ENCODE results near the gene KNDC1.

Gene KNDC1

DNA sequence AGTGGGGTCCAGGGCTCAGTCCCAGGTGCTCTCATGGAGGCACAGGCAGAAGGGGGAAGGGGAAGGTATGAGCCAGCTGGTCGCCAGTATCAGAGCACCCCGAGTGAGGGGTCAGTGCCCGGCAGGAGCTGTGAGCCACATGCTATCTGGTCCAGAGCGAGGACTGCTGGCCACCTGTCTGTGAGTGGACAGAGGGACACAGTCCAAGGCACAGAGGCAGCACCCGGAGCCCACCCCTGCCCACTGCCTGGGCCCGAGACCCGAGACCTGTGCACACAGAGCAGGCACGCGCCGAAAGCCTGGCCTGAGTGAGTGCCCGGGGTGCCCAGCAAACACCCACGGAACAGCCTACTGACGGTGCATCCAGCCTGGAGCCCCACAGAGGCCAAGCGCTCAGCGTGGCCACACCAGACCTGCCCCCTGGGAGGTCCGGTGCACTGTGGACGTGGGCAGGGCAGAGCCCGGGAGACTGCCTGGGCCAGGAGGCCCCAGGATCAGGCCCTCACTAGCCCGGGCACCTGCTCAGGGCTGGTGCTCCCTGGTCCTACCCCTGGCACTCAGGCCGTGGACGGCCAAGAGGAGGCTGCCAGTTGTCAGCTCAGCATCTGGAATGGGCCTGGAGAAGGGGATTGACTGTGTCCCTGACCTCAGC lies 42.9 kb upstream of the KNDC1 start:
- ChIA-PET POLR2A (no interaction called here), CTCF (interaction anchor here (0.8 to 1.0 kb wide), 3 partner anchors 26 to 177 kb away, joined by 3 to 4 read pairs (median 3); partner anchors contain the start of gene CFAP46)
- Histone ChIP-seq H3K27ac (ENCODE audit: extremely low read depth, low read depth, low read length) (no peak overlapping the region), H3K9me3 (ENCODE audit: control insufficient read depth, insufficient read depth, low read depth, low read length) (no peaks in the 10 kb centered on the region), H3K4me3 (ENCODE audit: low read depth, low read length) (no peak overlapping the region), H3K36me3 (ENCODE audit: control insufficient read depth in 2 of 2, insufficient read depth in 1 of 2, low read length in 2 of 2) (no peaks in the 10 kb centered on the region), H3K4me1 (ENCODE audit: control insufficient read depth, insufficient read depth, low read length) (no peaks in the 10 kb centered on the region)
- TF ChIP-seq ZNF202 (tag by site-specific recombination; IDR thresholded peaks at IDR 0.05; ENCODE audit: borderline replicate concordance) (no peak), ZNF214 (tag by site-specific recombination; IDR thresholded peaks at IDR 0.05; ENCODE audit: borderline replicate concordance) (no peak), ZNF140 (tag by site-specific recombination; IDR thresholded peaks at IDR 0.05) (no peak), BCL11A (tag by site-specific recombination; IDR thresholded peaks at IDR 0.05; ENCODE audit: low read depth) (no peak), ZFHX2 (tag by site-specific recombination; conservative IDR thresholded peaks at IDR 0.05) (no peak), KLF9 (tag by site-specific recombination; IDR thresholded peaks at IDR 0.05; ENCODE audit: low read depth) (no peak), ZNF16 (tag by site-specific recombination; IDR thresholded peaks at IDR 0.05; ENCODE audit: low read depth) (no peak), ZNF394 (tag by site-specific recombination; IDR thresholded peaks at IDR 0.05; ENCODE audit: borderline replicate concordance) (no peak), ZNF654 (tag by site-specific recombination; IDR thresholded peaks at IDR 0.05; ENCODE audit: low read depth) (no peak), ZNF555 (tag by site-specific recombination; conservative IDR thresholded peaks at IDR 0.05) (no peak)
- TF ChIP-seq, protein P1, sequence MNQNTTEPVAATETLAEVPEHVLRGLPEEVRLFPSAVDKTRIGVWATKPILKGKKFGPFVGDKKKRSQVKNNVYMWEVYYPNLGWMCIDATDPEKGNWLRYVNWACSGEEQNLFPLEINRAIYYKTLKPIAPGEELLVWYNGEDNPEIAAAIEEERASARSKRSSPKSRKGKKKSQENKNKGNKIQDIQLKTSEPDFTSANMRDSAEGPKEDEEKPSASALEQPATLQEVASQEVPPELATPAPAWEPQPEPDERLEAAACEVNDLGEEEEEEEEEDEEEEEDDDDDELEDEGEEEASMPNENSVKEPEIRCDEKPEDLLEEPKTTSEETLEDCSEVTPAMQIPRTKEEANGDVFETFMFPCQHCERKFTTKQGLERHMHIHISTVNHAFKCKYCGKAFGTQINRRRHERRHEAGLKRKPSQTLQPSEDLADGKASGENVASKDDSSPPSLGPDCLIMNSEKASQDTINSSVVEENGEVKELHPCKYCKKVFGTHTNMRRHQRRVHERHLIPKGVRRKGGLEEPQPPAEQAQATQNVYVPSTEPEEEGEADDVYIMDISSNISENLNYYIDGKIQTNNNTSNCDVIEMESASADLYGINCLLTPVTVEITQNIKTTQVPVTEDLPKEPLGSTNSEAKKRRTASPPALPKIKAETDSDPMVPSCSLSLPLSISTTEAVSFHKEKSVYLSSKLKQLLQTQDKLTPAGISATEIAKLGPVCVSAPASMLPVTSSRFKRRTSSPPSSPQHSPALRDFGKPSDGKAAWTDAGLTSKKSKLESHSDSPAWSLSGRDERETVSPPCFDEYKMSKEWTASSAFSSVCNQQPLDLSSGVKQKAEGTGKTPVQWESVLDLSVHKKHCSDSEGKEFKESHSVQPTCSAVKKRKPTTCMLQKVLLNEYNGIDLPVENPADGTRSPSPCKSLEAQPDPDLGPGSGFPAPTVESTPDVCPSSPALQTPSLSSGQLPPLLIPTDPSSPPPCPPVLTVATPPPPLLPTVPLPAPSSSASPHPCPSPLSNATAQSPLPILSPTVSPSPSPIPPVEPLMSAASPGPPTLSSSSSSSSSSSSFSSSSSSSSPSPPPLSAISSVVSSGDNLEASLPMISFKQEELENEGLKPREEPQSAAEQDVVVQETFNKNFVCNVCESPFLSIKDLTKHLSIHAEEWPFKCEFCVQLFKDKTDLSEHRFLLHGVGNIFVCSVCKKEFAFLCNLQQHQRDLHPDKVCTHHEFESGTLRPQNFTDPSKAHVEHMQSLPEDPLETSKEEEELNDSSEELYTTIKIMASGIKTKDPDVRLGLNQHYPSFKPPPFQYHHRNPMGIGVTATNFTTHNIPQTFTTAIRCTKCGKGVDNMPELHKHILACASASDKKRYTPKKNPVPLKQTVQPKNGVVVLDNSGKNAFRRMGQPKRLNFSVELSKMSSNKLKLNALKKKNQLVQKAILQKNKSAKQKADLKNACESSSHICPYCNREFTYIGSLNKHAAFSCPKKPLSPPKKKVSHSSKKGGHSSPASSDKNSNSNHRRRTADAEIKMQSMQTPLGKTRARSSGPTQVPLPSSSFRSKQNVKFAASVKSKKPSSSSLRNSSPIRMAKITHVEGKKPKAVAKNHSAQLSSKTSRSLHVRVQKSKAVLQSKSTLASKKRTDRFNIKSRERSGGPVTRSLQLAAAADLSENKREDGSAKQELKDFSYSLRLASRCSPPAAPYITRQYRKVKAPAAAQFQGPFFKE (tag by site-specific recombination; IDR thresholded peaks at IDR 0.05; ENCODE audit: borderline replicate concordance): no peak

DNA sequence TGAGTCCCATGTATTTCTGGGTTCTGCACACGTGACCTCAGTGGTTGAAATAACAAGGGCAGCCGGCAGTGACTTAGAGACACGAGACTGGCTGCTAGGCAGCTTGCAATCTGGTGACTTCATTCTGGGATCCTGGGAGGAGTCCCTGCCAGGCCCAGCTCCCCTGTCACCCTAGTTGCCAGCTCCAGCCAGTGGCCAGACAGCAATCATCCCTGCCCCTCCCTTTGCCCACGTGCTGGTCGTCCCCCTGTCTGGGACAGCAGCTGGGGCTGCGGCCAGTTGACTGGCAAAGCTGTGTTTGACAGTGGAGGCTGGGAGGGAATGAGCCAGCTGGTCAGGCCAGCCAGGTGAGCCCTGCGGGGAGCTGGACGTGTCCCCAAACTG lies 42.3 kb upstream of the KNDC1 start:
- Histone ChIP-seq H3K4me3 (ENCODE audit: low read depth, low read length) (no peak overlapping the region), H3K36me3 (ENCODE audit: control insufficient read depth in 2 of 2, insufficient read depth in 1 of 2, low read length in 2 of 2) (no peaks in the 10 kb centered on the region), H3K4me1 (ENCODE audit: control insufficient read depth, insufficient read depth, low read length) (no peaks in the 10 kb centered on the region), H3K27ac (ENCODE audit: extremely low read depth, low read depth, low read length) (no peak overlapping the region), H3K9me3 (ENCODE audit: control insufficient read depth, insufficient read depth, low read depth, low read length) (no peaks in the 10 kb centered on the region)
- TF ChIP-seq ZNF664 (tag by site-specific recombination; IDR thresholded peaks at IDR 0.05) (no peak), YY2 (tag by site-specific recombination; IDR thresholded peaks at IDR 0.05) (no peak), SP3 (tag by site-specific recombination; IDR thresholded peaks at IDR 0.05) (no peak), KLF10 (tag by site-specific recombination; IDR thresholded peaks at IDR 0.05) (no peak), GLI2 (tag by site-specific recombination; IDR thresholded peaks at IDR 0.05; ENCODE audit: borderline replicate concordance, low read depth) (no peak), ZNF335 (tag by site-specific recombination; conservative IDR thresholded peaks at IDR 0.05) (no peak), ZNF549 (tag by site-specific recombination; IDR thresholded peaks at IDR 0.05) (no peak), KLF16 (tag by site-specific recombination; IDR thresholded peaks at IDR 0.05) (no peak), ZNF175 (tag by site-specific recombination; IDR thresholded peaks at IDR 0.05) (no peak), SCRT2 (tag by site-specific recombination; IDR thresholded peaks at IDR 0.05) (no peak), ZNF37A (tag by site-specific recombination; IDR thresholded peaks at IDR 0.05) (no peak)
- TF ChIP-seq, protein P2, sequence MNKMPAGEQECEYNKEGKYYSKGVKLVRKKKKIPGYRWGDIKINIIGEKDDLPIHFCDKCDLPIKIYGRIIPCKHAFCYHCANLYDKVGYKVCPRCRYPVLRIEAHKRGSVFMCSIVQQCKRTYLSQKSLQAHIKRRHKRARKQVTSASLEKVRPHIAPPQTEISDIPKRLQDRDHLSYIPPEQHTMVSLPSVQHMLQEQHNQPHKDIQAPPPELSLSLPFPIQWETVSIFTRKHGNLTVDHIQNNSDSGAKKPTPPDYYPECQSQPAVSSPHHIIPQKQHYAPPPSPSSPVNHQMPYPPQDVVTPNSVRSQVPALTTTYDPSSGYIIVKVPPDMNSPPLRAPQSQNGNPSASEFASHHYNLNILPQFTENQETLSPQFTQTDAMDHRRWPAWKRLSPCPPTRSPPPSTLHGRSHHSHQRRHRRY (tag by site-specific recombination; IDR thresholded peaks at IDR 0.05): no peak
- TF ChIP-seq, protein P3, sequence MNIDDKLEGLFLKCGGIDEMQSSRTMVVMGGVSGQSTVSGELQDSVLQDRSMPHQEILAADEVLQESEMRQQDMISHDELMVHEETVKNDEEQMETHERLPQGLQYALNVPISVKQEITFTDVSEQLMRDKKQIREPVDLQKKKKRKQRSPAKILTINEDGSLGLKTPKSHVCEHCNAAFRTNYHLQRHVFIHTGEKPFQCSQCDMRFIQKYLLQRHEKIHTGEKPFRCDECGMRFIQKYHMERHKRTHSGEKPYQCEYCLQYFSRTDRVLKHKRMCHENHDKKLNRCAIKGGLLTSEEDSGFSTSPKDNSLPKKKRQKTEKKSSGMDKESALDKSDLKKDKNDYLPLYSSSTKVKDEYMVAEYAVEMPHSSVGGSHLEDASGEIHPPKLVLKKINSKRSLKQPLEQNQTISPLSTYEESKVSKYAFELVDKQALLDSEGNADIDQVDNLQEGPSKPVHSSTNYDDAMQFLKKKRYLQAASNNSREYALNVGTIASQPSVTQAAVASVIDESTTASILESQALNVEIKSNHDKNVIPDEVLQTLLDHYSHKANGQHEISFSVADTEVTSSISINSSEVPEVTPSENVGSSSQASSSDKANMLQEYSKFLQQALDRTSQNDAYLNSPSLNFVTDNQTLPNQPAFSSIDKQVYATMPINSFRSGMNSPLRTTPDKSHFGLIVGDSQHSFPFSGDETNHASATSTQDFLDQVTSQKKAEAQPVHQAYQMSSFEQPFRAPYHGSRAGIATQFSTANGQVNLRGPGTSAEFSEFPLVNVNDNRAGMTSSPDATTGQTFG (tag by site-specific recombination; IDR thresholded peaks at IDR 0.05; ENCODE audit: borderline replicate concordance): no peak
- TF ChIP-seq, protein P4, sequence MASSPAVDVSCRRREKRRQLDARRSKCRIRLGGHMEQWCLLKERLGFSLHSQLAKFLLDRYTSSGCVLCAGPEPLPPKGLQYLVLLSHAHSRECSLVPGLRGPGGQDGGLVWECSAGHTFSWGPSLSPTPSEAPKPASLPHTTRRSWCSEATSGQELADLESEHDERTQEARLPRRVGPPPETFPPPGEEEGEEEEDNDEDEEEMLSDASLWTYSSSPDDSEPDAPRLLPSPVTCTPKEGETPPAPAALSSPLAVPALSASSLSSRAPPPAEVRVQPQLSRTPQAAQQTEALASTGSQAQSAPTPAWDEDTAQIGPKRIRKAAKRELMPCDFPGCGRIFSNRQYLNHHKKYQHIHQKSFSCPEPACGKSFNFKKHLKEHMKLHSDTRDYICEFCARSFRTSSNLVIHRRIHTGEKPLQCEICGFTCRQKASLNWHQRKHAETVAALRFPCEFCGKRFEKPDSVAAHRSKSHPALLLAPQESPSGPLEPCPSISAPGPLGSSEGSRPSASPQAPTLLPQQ (tag by site-specific recombination; IDR thresholded peaks at IDR 0.05): no peak
- CTCF ChIA-PET: interaction anchor here (0.9 to 1.0 kb wide), 2 partner anchors 26 to 178 kb away, joined by 3 to 4 read pairs; no protein-coding TSS in a partner anchor
- POLR2A ChIA-PET: no interaction called here
